H9 (cell line): Measurements from ENCODE around the gene STIL. TPM values are rescaled to one million over a fixed set of nuclear protein-coding genes. Genes with fewer than 3 reads are reported as not detected.
"Not testable (repeated sequence)": the region's sequence is repeated elsewhere in the genome, so short reads cannot be mapped to it uniquely, and the experiment has no call there.

ENCODE experiments used
- DNase-seq: peaks from one replicate; pipeline ENCODE4 v3.0.0-alpha.2; 2017
- H2AFZ ChIP-seq: one replicate; pipeline ENCODE4 v1.6.1; 2013; ENCODE audit warnings: mild to moderate bottlenecking, low read length, control low read depth, moderate library complexity
- H2AK5ac ChIP-seq: 2 replicates; pipeline ENCODE4 v1.6.1; 2013; ENCODE audit warnings: low read length, control low read depth, mixed read lengths; ENCODE audit not compliant: insufficient read length
- H2BK120ac ChIP-seq: one replicate; pipeline ENCODE4 v1.6.1; 2013; ENCODE audit warnings: low read depth, mild to moderate bottlenecking, low read length, control low read depth, inconsistent platforms; ENCODE audit not compliant: poor library complexity, severe bottlenecking
- H2BK12ac ChIP-seq: 2 replicates; pipeline ENCODE4 v1.6.1; 2013; ENCODE audit warnings: low read length, control low read depth, mixed read lengths, low read depth; ENCODE audit not compliant: insufficient read length
- H2BK15ac ChIP-seq: 2 replicates; pipeline ENCODE4 v1.6.1; 2013; ENCODE audit warnings: low read depth, low read length, control low read depth
- H2BK20ac ChIP-seq: one replicate; pipeline ENCODE4 v1.6.1; 2013; ENCODE audit warnings: low read depth, mild to moderate bottlenecking, low read length, control low read depth, inconsistent platforms; ENCODE audit not compliant: poor library complexity, severe bottlenecking
- H2BK5ac ChIP-seq: 2 replicates; pipeline ENCODE4 v1.6.1; 2013; ENCODE audit warnings: low read length, control low read depth, mixed read lengths; ENCODE audit not compliant: insufficient read length
- H3K14ac ChIP-seq: 2 replicates; pipeline ENCODE4 v1.6.1; 2013; ENCODE audit warnings: low read length, control low read depth; ENCODE audit not compliant: insufficient read depth
- H3K18ac ChIP-seq: 2 replicates; pipeline ENCODE4 v1.6.1; 2013; ENCODE audit warnings: low read depth, mild to moderate bottlenecking, mixed read lengths, low read length, control low read depth; ENCODE audit not compliant: insufficient read length
- H3K23ac ChIP-seq: 2 replicates; pipeline ENCODE4 v1.6.1; 2013; ENCODE audit warnings: low read length, control low read depth, mixed read lengths, low read depth; ENCODE audit not compliant: insufficient read length
- H3K23me2 ChIP-seq: 2 replicates; pipeline ENCODE4 v1.6.1; 2013; ENCODE audit warnings: low read depth, mild to moderate bottlenecking, mixed read lengths, low read length, control low read depth; ENCODE audit not compliant: insufficient read length, poor library complexity, severe bottlenecking
- H3K27ac ChIP-seq: 2 replicates; pipeline ENCODE4 v1.5.1; 2013; ENCODE audit warnings: low read length, control low read depth, mixed read lengths, low read depth; ENCODE audit not compliant: insufficient read length
- H3K27me3 ChIP-seq: 2 replicates; pipeline ENCODE4 v1.6.1; 2013; ENCODE audit warnings: low read length, control low read depth, inconsistent platforms; ENCODE audit not compliant: insufficient read depth
- H3K4ac ChIP-seq: 2 replicates; pipeline ENCODE4 v1.6.1; 2013; ENCODE audit warnings: low read depth, mild to moderate bottlenecking, control low read depth, inconsistent platforms, low read length, moderate library complexity
- H3K4me1 ChIP-seq: 2 replicates; pipeline ENCODE4 v1.6.1; 2013; ENCODE audit warnings: low read length, control low read depth, inconsistent platforms; ENCODE audit not compliant: insufficient read depth
- H3K4me2 ChIP-seq: 2 replicates; pipeline ENCODE4 v1.6.1; 2013; ENCODE audit warnings: low read length, control low read depth, mixed read lengths; ENCODE audit not compliant: insufficient read length, insufficient read depth
- H3K56ac ChIP-seq: 2 replicates; pipeline ENCODE4 v1.6.1; 2013; ENCODE audit warnings: low read depth, mild to moderate bottlenecking, mixed read lengths, low read length, control low read depth; ENCODE audit not compliant: insufficient read length
- H3K79me1 ChIP-seq: 2 replicates; pipeline ENCODE4 v1.6.1; 2013; ENCODE audit warnings: low read depth, mild to moderate bottlenecking, moderate library complexity, low read length, control low read depth, inconsistent platforms; ENCODE audit not compliant: insufficient read depth, poor library complexity, severe bottlenecking
- H3K79me2 ChIP-seq: 2 replicates; pipeline ENCODE4 v1.6.1; 2013; ENCODE audit warnings: low read length, control low read depth, inconsistent platforms; ENCODE audit not compliant: insufficient read depth
- H3K9ac ChIP-seq: 2 replicates; pipeline ENCODE4 v1.6.1; 2013; ENCODE audit warnings: low read length, control low read depth, mixed read lengths; ENCODE audit not compliant: insufficient read length; ENCODE audit errors: extremely low read depth
- H3K9me3 ChIP-seq: one replicate; pipeline ENCODE4 v1.6.1; 2013; ENCODE audit warnings: low read depth, low read length, inconsistent platforms; ENCODE audit not compliant: control insufficient read depth
- H3T11ph ChIP-seq: one replicate; pipeline ENCODE4 v1.6.1; 2013; ENCODE audit warnings: mild to moderate bottlenecking, low read length, control low read depth, inconsistent platforms
- H4K20me1 ChIP-seq: one replicate; pipeline ENCODE4 v1.6.1; 2013; ENCODE audit not compliant: control insufficient read depth, insufficient read length, insufficient read depth
- H4K5ac ChIP-seq: 2 replicates; pipeline ENCODE4 v1.6.1; 2013; ENCODE audit warnings: low read depth, mild to moderate bottlenecking, mixed read lengths, low read length, control low read depth; ENCODE audit not compliant: insufficient read length
- H4K8ac ChIP-seq: replicated peaks from 2 replicates; pipeline ENCODE4 v1.6.1; 2013; ENCODE audit warnings: low read length, control low read depth, mixed read lengths, low read depth; ENCODE audit not compliant: insufficient read length
- H4K91ac ChIP-seq: 2 replicates; pipeline ENCODE4 v1.6.1; 2013; ENCODE audit warnings: low read depth, mild to moderate bottlenecking, moderate library complexity, mixed read lengths, low read length, control low read depth; ENCODE audit not compliant: insufficient read length
- H3K27ac Mint-ChIP-seq, 3 experiments: 2 replicates in 2 of 3; 3 replicates in 1 of 3; pipeline ENCODE4 v1.8.0; 2020 to 2021; ENCODE audit warnings: mixed read lengths in 3 of 3, mild to moderate bottlenecking in 1 of 3, moderate library complexity in 1 of 3
- H3K27me3 Mint-ChIP-seq: 2 replicates; pipeline ENCODE4 v1.8.0; 2021; ENCODE audit warnings: low read depth, mild to moderate bottlenecking, moderate library complexity, mixed read lengths
- H3K36me3 Mint-ChIP-seq, 3 experiments: 2 replicates in 2 of 3; 3 replicates in 1 of 3; pipeline ENCODE4 v1.8.0; 2020 to 2021; ENCODE audit warnings: low read depth in 3 of 3, mixed read lengths in 3 of 3; ENCODE audit not compliant: insufficient read depth in 1 of 3
- H3K4me1 Mint-ChIP-seq, 2 experiments: 2 replicates each; pipeline ENCODE4 v1.8.0; 2020; ENCODE audit warnings: mixed read lengths in 2 of 2
- H3K4me3 Mint-ChIP-seq, 2 experiments: 2 replicates in 1 of 2; 3 replicates in 1 of 2; pipeline ENCODE4 v1.8.0; 2020 to 2021; ENCODE audit warnings: mild to moderate bottlenecking in 2 of 2, mixed read lengths in 2 of 2, moderate library complexity in 1 of 2
- H3K9me3 Mint-ChIP-seq, 2 experiments: 2 replicates in 1 of 2; 3 replicates in 1 of 2; pipeline ENCODE4 v1.8.0; 2020; ENCODE audit warnings: mild to moderate bottlenecking in 2 of 2, mixed read lengths in 2 of 2, moderate library complexity in 1 of 2
- WGBS: extraction: QIAGEN DNeasy Blood & Tissue Kit; methylation state at CpG from one replicate; pipeline ENCODE4 v1.1.7; 2013; ENCODE audit warnings: missing lambda C conversion rate, low lambda C conversion rate, mixed read lengths; ENCODE audit not compliant: insufficient read length; ENCODE audit errors: extremely low coverage; 5-methylcytosine and 5-hydroxymethylcytosine counted together
- total RNA-seq: library from RNA; stranded (reverse); gene quantifications from 2 replicates; pipeline ENCODE4 v1.2.1, GENCODE V29; 2021
- TF ChIP-seq, protein P1 (sequence below): fragments of 200-600 bp; sonication (generic); conservative IDR thresholded peaks from 3 replicates; pipeline ENCODE4 v1.8.0; 2021; ENCODE audit warnings: antibody characterized with exemption, mild to moderate bottlenecking

Gene STIL
- total RNA-seq, 1 experiment from 2014 or later, result 26.6 TPM

DNA sequence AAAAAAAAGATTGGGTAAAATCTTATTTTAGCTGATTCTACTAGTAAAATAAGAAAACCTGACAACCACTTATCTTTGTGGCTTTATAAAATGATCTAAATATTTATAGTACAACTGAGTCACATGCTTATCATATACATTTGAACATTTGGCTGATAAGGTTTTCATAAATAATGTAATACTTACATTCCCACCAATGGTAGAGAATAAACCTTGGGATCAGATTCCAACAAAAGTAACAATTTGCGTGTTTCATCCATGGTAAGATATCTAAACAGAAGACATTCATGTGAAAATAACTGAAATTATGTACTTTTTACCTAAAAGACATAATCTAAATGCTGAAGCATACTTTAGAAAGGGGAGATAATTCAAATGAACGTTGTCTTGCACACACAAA lies 18.4 kb downstream of the STIL start:
- no peaks in the 10 kb centered on the region for H3K4me1 ChIP-seq
- WGBS, result no CpG with 5 or more reads among the region's 2 CpGs
- H3K9ac ChIP-seq, result no peak overlapping the region
- H3K27ac ChIP-seq, result no peak overlapping the region
- no peak overlapping the region for H4K91ac ChIP-seq
- no peak overlapping the region for H2AK5ac ChIP-seq
- no peak overlapping the region for H4K8ac ChIP-seq
- H3K4me1 Mint-ChIP-seq, result no peaks in the 10 kb centered on the region
- no peak overlapping the region for H2BK120ac ChIP-seq
- H2BK5ac ChIP-seq, result no peak overlapping the region
- no peak for DNase-seq
- H3T11ph ChIP-seq, result no peak overlapping the region
- no peak overlapping the region for H2BK15ac ChIP-seq
- H3K56ac ChIP-seq, result no peak overlapping the region
- no peak overlapping the region for H3K4ac ChIP-seq
- no peaks in the 10 kb centered on the region for H3K9me3 ChIP-seq
- H3K23ac ChIP-seq, result no peak overlapping the region
- H3K9me3 Mint-ChIP-seq, result no peaks in the 10 kb centered on the region
- no peak overlapping the region for H2BK12ac ChIP-seq
- H3K4me2 ChIP-seq, result no peak overlapping the region
- H3K79me2 ChIP-seq, result no peaks in the 10 kb centered on the region
- no peaks in the 10 kb centered on the region for H4K20me1 ChIP-seq
- no peaks in the 10 kb centered on the region for H3K23me2 ChIP-seq
- H4K5ac ChIP-seq, result no peak overlapping the region
- TF ChIP-seq, protein P1, sequence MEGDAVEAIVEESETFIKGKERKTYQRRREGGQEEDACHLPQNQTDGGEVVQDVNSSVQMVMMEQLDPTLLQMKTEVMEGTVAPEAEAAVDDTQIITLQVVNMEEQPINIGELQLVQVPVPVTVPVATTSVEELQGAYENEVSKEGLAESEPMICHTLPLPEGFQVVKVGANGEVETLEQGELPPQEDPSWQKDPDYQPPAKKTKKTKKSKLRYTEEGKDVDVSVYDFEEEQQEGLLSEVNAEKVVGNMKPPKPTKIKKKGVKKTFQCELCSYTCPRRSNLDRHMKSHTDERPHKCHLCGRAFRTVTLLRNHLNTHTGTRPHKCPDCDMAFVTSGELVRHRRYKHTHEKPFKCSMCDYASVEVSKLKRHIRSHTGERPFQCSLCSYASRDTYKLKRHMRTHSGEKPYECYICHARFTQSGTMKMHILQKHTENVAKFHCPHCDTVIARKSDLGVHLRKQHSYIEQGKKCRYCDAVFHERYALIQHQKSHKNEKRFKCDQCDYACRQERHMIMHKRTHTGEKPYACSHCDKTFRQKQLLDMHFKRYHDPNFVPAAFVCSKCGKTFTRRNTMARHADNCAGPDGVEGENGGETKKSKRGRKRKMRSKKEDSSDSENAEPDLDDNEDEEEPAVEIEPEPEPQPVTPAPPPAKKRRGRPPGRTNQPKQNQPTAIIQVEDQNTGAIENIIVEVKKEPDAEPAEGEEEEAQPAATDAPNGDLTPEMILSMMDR, result no peak
- H3K27ac Mint-ChIP-seq, result no peak overlapping the region
- H2BK20ac ChIP-seq, result no peak overlapping the region
- no peaks in the 10 kb centered on the region for H3K79me1 ChIP-seq
- no peak overlapping the region for H3K14ac ChIP-seq
- no peaks in the 10 kb centered on the region for H3K27me3 ChIP-seq
- no peaks in the 10 kb centered on the region for H3K27me3 Mint-ChIP-seq
- H3K18ac ChIP-seq, result no peak overlapping the region
- no peak overlapping the region for H2AFZ ChIP-seq
- H3K36me3 Mint-ChIP-seq, result peaks cover 8 to 51% (median 47%) of the 10 kb centered on the region in 3 experiments; a peak in 6 of 7 replicates
- H3K4me3 Mint-ChIP-seq, result no peak overlapping the region

DNA sequence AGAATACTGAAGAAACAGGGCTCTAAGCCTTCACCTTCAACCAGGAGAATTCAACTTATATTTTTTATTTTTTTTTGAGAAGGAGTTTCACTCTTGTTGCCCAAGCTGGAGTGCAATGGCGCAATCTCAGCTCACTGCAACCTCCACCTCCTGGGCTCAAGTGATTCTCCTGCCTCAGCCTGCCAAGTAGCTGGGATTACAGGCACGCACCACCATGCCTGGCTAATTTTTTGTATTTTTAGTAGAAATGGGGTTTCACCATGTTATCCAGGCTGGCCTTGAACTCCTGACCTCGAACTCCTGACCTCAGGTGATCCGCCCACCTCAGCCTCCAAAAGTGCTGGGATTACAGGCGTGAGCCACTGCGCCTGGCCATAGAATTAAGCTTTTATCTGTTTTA lies 19.1 kb downstream of the STIL start:
- not testable (repeated sequence) for DNase-seq, H2BK15ac ChIP-seq, H3K23me2 ChIP-seq, H3K4me2 ChIP-seq, H3K79me1 ChIP-seq, H3K9me3 ChIP-seq, H2BK20ac ChIP-seq, H3K27ac ChIP-seq, H3K27ac Mint-ChIP-seq, H3K23ac ChIP-seq, H3K4me1 Mint-ChIP-seq, H3K27me3 ChIP-seq, H2AFZ ChIP-seq, H3K9me3 Mint-ChIP-seq, H4K91ac ChIP-seq, H3K56ac ChIP-seq, H3K14ac ChIP-seq, H3K4me1 ChIP-seq, H4K5ac ChIP-seq, H2AK5ac ChIP-seq, H2BK5ac ChIP-seq, H3K79me2 ChIP-seq, H4K8ac ChIP-seq, H2BK120ac ChIP-seq, H3T11ph ChIP-seq, H3K9ac ChIP-seq, H3K4ac ChIP-seq, H3K27me3 Mint-ChIP-seq, H3K4me3 Mint-ChIP-seq, H4K20me1 ChIP-seq, H3K18ac ChIP-seq, H2BK12ac ChIP-seq
- H3K36me3 Mint-ChIP-seq, result peaks cover 8 to 52% (median 49%) of the 10 kb centered on the region in 3 experiments; a peak in 6 of 7 replicates
- no CpG with 5 or more reads among the region's 6 CpGs for WGBS
